ENCODE measurements around the gene TP53I3. TPM values are rescaled to one million over a fixed set of nuclear protein-coding genes. Genes with fewer than 3 reads are reported as not detected.
A peak's percentile ranks its signal among the peaks of the same experiment; 100 is the strongest.

TP53I3 gene
- total and polyA plus RNA-seq, 2 of the 4 experiments (the other 2 are of a cell fraction): 25.5 to 42.2 TPM

- no peak for TF ChIP-seq MAFK (IDR thresholded peaks at IDR 0.05; ENCODE audit: low read depth, low read length)
- peak; percentile 14; the same call in 1 of the 2 replicates for TF ChIP-seq FOS (IDR thresholded peaks at IDR 0.05; ENCODE audit: low read depth, low read length)
- peak; percentile 79 for TF ChIP-seq POLR2A (IDR thresholded peaks at IDR 0.05; ENCODE audit: low read depth, low read length)
- TF ChIP-seq NFE2L2 (IDR thresholded peaks at IDR 0.05; ENCODE audit: low read depth, low read length): no peak
Measured at GRCh38 chr2:24046930-24047702, 37.5 kb downstream of the TP53I3 start, which contains the start of gene WDCP (continued).

GRCh38 chr2:24046599-24046929 lies 38.1 kb downstream of the TP53I3 start:
- Histone ChIP-seq H2BK20ac (ENCODE audit: low read depth, low read length) (no peak overlapping the region), H3K27ac (ENCODE audit: insufficient read depth, low read length) (no peak overlapping the region), H4K8ac (ENCODE audit: low read depth in 2 of 2, low read length in 2 of 2) (0 out of 4 replicates have a peak overlapping the region, but pooled peaks of 1 of the 2 experiments have one; percentile 47), H3K9ac (ENCODE audit: low read depth, low read length) (peak overlapping the region; percentile 63; the same call in 1 of the 2 replicates), H3K56ac (ENCODE audit: extremely low read depth, insufficient read depth, low read length) (no peak overlapping the region), H3K4me3 (ENCODE audit: insufficient read depth, low read depth, low read length) (peak overlapping the region; percentile 73), H2AFZ (replicated peaks; ENCODE audit: low read length, poor library complexity) (no peak overlapping the region), H3K79me1 (ENCODE audit: low read depth in 1 of 2, low read length in 2 of 2) (peaks cover 10 to 21% of the 10 kb centered on the region in 2 experiments; a peak in 3 of 4 replicates), H3K4me1 (ENCODE audit: control insufficient read depth, insufficient read depth, low read length) (no peaks in the 10 kb centered on the region), H3K18ac (ENCODE audit: low read depth, low read length) (no peak overlapping the region), H3K14ac (replicated peaks; ENCODE audit: low read depth, low read length) (peak overlapping the region; percentile 85; the same call in 1 of the 2 replicates), H4K20me1 (ENCODE audit: insufficient read depth, low read length) (no peaks in the 10 kb centered on the region), H3K4me2 (ENCODE audit: low read depth, low read length) (peak overlapping the region; percentile 64; the same call in 1 of the 2 replicates), H3K23ac (ENCODE audit: low read depth, low read length) (no peak overlapping the region), H4K91ac (ENCODE audit: insufficient read depth, low read depth, low read length) (no peak overlapping the region), H2BK5ac (ENCODE audit: low read depth, low read length, poor library complexity, severe bottlenecking) (peak overlapping the region; percentile 57), H3K9me1 (ENCODE audit: insufficient read depth, low read length) (peaks cover 8% of the 10 kb centered on the region), H3K9me3 (ENCODE audit: control insufficient read depth, insufficient read depth, low read length) (no peaks in the 10 kb centered on the region), H2BK15ac (ENCODE audit: low read depth, low read length) (no peak overlapping the region), H4K5ac (ENCODE audit: low read depth, low read length) (no peak overlapping the region), H3K27me3 (ENCODE audit: control insufficient read depth, insufficient read depth, low read length) (no peaks in the 10 kb centered on the region), H3K36me3 (ENCODE audit: control insufficient read depth, insufficient read depth, low read length) (no peaks in the 10 kb centered on the region), H2BK120ac (ENCODE audit: low read depth, low read length) (no peak overlapping the region), H2AK5ac (ENCODE audit: low read depth, low read length) (no peak overlapping the region), H3K4ac (ENCODE audit: low read depth, low read length) (no peak overlapping the region), H2AK9ac (replicated peaks; ENCODE audit: low read depth, low read length, poor library complexity) (no peak overlapping the region)
- in situ Hi-C loops (cut with MboI; ENCODE audit: low sequenced_read_pairs): no loop called here
- ATAC-seq (ENCODE audit: low read depth): no peak
- whole genome bisulfite sequencing, 2 experiments (ENCODE audit: extremely low coverage in 2 of 2, insufficient read length in 1 of 2): no CpG with 5 or more reads among the region's 2 CpGs
- ChIA-PET CTCF (no interaction called here), POLR2A (ENCODE audit: unreplicated experiment) (interaction anchor here (0.6 to 1.5 kb wide), 2 partner anchors 10 to 59 kb away, joined by 3 to 4 read pairs; no protein-coding TSS in a partner anchor)
- DNase-seq: no peak
- BruUV-seq (replicated peaks): no TSS peak
- intact Hi-C loops (cut with micrococcal nuclease): loop anchor here (10.0 kb wide), 1 partner anchor 102 kb away; the partner anchor contains the start of gene UBXN2A
- dilution Hi-C loops (cut with HindIII; ENCODE audit: low sequenced_read_pairs, unreplicated experiment): no loop called here
- TF ChIP-seq USF2 (IDR thresholded peaks at IDR 0.05; ENCODE audit: low read depth, low read length): no peak
- no peak for TF ChIP-seq FOS (IDR thresholded peaks at IDR 0.05; ENCODE audit: low read depth, low read length)
- TF ChIP-seq CEBPB (IDR thresholded peaks at IDR 0.05; ENCODE audit: low read depth, low read length): no peak
- no peak for TF ChIP-seq ELK1 (IDR thresholded peaks at IDR 0.05; ENCODE audit: borderline replicate concordance, low read depth, low read length)
- no peak for TF ChIP-seq RFX5 (IDR thresholded peaks at IDR 0.05; ENCODE audit: low read depth, low read length)
- no peak for TF ChIP-seq MAZ (IDR thresholded peaks at IDR 0.05; ENCODE audit: borderline replicate concordance, low read depth, low read length)
- TF ChIP-seq RAD21 (IDR thresholded peaks at IDR 0.05; ENCODE audit: low read length): no peak
- TF ChIP-seq POLR2A (IDR thresholded peaks at IDR 0.05; ENCODE audit: low read depth, low read length): no peak
- TF ChIP-seq RCOR1 (IDR thresholded peaks at IDR 0.05; ENCODE audit: insufficient replicate concordance, low read length): no peak
- no peak for TF ChIP-seq MAFK (IDR thresholded peaks at IDR 0.05; ENCODE audit: low read depth, low read length)
- TF ChIP-seq MXI1 (IDR thresholded peaks at IDR 0.05; ENCODE audit: borderline replicate concordance, low read depth, low read length): no peak
